SK-N-MC (cell line): ENCODE measurements around the gene CTNND2.

Source experiments
- EZH2 ChIP-seq: fragments of 200-600 bp; sonication (generic); IDR thresholded peaks from one replicate; pipeline ENCODE4 v1.6.1; 2017; ENCODE audit warnings: antibody characterized with exemption
- POLR2AphosphoS5 ChIP-seq: IDR thresholded peaks from 2 replicates; pipeline ENCODE4 v1.6.1; 2012; ENCODE audit warnings: mild to moderate bottlenecking, low read depth, low read length, borderline replicate concordance

DNA sequence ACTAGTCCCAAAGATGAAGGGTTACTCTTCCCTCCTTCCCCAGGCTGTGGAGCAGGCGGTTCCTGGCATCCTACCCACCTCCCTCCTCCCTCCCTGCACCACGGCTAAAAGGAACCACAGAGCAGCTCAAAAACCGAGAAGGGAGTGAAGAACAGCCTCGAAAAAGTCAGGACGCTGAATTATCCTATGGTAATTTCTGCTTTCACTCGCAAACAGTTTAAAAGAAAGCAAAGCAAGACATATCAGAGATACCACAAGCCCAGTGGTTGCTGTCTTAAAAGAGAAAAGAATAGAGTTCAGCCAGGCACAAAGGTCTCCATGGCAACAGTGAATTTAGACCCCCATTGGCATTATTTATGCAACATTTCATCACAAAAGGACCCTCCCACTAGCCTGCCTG is 315.4 kb downstream of the CTNND2 start:
- no peak for TF ChIP-seq POLR2AphosphoS5
- no peak for TF ChIP-seq EZH2
